ENCODE data around the gene CDC34.

DNA sequence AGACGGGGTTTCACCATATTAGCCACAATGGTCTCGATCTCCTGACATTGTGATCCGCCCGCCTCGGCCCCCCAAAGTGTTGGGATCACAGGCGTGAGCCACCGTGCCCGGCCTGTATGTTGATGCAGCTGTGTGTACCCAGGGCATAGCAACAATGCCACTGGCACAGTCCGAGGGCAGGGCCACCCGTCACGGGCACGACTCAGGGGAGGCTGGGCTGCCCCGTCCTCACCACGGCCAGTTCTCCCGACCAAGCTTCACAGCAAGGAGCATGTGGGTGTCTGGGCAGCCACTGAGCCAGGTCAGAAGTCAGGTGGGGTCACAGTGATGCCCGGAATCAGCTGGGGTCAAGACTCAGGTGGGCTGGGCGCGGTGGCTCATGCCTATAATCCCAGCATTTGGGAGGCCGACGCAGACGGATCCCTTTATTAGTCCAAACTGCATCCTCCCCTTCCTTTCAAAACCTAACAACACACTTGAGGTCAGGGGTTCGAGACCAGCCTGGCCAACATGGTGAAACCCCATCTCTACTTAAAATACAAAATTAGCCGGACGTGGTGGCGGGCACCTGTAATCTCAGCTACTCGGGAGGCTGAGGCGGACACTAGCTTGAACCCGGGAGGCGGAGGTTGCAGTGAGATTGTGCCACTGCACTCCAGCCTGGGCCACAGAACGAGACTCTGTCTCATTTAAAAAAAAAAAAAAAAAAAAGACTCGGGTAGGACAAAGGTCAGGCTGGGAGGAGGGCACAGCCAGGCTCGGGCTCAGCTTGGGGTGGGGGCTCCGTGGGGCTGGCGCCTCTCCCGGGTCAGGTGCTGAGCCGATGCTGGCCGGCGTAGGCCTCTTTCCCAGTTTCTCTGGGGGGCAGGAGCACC is 1.2 kb upstream of the CDC34 start:
- TF ChIP-seq POLR2A (IDR thresholded peaks at IDR 0.05; ENCODE audit: low read depth, low read length) = no peak
- no peak for TF ChIP-seq PAX5 (IDR thresholded peaks at IDR 0.05; ENCODE audit: insufficient read depth, low read length, severe bottlenecking)
- TF ChIP-seq POLR2AphosphoS5 (IDR thresholded peaks at IDR 0.05; ENCODE audit: low read depth, low read length) = no peak
- TF ChIP-seq TAF1 (IDR thresholded peaks at IDR 0.05; ENCODE audit: low read depth, low read length) = no peak
